GM18498 (cell line): Measurements from ENCODE around the gene PI16.
A peak's percentile ranks its signal among the peaks of the same experiment; 100 is the strongest.

Experiments used
- ATAC-seq: cut with Tn5 transposase; IDR thresholded peaks from one replicate; pipeline ENCODE4 v1.9.1; 2021; ENCODE audit warnings: mild to moderate bottlenecking, moderate library complexity; ENCODE audit not compliant: unreplicated experiment

Gene PI16

DNA sequence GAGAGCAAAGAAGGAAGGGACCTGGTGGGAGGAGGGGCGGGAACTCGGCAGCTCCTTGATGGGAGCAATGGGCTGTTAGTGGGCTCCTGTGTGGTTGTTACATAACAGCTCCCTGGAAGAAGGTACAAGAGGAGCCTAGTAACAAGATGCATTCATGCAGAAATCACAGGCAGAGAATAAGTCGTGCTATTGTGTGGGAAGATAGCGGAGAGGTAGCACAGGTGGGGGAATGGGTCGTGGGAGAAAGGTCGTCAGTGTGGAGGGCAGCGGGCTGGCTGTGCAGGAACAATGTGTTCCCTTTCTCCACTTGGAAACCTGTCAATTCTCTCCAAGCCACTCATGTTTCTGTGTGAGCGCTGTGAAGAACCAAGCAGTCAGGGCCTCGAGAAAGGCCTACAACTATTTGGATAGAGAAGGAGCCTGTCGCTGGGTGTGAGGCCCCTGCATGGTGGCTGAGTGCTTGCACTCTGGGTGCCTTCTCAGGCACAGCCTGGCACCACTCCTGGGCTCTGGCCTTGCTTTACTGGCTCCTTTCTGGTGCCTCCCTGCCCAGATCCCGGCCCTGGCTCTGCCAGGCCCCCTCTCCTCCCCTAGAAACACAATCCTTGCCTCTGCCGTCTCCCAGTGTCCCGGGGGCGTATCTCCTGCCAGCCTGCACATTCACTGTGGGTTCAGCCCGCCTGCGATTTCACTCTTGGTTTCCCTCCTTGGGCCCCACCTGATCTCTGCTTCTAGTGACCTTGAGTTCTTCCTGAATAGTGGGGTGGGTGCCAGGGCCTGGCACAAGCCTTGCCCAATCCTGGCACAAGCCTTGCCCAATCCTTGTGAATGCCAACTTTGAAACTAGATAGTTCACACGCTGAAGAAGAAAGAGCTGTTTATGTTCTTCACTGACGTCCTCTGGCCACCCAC is 43.5 kb downstream of the PI16 start:
- no peak for ATAC-seq

DNA sequence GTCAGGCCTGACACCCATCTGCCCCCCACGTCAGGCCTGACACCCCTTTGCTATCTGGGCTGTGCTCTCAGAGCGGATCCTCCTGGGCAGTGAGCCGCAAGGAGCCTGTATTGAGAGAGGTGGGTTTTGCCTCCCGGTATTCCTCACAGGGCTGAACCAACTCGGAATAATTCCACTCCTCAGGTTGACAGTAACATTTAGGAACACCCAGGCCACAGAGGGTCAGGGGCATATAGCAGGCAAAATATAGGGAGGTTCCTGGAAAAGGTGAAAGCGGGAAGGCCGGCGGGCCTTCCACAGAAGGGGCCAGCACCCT is 44.1 kb downstream of the PI16 start:
- no peak for ATAC-seq

DNA sequence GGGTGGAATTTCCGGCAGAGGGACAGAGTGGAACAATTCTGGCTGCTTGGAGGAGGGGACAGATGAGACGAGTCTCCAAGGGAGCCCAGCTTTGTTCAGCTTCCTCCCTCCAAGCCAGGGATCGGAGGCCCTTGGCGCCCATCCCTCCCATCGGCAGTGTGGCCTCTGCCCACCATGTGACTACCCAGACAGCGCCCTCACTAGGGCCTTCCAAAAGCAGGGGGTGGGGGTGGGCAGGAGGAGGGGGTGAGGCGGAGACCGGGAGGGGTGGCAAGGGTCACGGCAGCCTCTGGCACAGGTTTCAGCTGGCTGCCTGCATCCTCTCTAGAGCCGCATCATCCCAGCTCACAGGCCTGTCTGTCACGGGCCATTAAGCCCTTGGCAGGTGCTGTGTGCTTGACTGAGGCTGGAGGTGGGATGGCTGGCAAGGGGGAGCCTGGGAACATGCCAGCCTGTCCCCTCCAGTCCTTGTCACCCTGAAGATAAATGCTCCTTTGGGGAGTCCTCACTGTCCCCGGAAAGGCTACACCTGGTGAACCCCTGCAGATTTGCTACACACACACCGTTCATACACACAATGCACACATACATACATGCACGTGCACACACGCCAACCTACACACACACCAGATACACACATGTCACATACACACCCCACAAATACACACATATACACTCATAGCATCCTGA is 44.7 kb downstream of the PI16 start:
- no peak for ATAC-seq

DNA sequence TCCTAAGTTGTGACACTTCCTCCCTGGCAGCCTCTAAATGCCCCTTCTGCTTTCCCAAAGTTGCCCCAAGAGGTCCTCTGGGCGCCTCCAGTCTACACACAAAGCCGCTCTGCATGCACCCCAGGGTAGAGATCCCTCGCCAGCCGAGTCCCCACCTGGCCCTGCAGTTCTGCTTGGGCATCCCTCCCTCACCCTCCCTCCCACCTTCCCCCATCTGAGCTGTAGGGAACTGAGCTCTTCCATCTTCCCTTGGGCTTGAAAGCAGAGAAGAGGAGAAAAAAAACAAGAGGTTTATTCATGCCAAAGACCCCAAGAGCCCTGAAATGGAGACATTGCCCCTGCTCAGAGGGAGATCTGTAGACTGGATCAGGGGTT is 45.2 kb downstream of the PI16 start:
- ATAC-seq: no peak

DNA sequence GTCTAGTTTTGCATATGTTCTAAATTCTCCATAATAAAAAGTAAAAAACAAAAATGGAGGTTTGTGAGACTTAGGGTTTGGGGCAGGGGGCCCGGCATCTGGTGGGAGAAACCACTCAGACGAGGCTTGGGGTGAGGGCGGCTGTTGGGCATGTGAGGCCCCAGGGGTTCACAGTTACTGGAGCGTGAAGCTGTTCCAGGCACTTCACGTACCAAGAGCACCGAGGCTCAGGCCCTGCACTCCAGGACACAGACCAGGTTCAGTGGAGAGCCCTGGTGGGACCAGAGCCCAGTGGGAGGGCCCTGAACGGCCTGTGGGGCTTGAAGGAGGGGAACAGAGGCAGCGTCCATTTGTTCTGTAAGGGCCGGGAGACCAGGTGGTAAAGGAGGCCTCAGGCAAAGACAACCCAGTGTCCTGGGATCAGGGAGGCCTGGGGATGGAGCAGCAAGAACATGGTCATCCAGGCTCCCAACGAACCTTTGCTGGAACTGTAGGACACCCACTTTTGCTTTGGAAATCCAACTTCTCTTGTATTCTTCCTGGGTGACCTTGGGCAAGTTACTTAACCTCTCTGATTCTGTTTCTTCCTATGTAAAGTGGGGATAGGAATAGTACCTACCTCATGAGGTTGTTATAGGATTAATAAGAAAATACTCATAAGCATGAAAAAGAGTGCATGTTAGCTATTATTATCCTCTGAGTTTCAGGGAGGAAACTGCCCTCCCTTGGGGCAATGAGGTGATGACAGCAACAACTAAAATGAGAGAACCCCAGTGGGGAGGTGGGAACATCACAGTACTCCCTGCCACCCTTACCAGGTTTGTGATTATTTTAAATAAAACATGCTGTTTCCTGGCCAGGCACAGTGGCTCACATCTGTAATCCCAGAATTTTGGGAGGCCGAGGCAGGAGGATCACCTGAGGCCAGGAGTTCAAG is 49.8 kb downstream of the PI16 start:
- ATAC-seq: peak; percentile 31

DNA sequence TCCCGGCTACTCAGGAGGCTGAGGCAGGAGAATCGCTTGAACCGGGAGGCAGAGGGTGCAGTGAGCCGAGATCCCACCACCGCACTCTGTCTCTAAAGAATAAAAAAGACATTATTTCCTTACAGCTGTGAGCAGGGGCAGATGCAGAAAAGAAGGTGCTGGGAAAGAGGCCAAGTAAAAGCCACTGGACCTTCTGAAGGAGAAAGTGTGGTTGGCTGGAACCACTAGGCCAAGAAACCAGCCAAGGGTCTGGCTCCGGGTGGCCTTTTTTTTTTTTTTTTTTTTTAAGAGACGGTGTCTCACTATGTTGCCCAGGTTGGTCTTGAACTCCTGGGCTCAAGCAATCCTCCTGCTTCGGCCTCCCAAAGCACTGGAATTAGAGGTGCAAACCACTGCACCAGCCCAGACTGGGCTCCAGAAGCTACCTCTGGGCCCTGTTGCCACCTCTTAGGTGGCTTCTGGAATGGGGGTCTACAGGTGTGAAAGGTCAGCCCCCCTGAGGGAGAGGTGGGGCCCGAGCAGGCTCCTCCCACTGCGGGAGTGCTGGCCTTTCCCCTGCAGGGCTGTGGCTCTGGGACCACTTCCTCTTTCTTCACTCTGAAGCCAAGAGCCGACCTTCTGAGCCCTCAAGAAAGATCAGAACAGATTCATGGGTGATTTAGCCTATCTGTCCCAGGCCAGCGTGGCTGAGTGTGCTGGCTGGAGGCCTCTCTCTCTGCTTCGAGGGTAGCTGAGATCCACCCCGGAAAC is 50.7 kb downstream of the PI16 start, which contains the start of gene FGD2:
FGD2 (plus strand) TSS at position 595 of the 750 bp plus-strand sequence. CDS start 163 bp downstream, outside the sequence.
- ATAC-seq: peak; percentile 56

DNA sequence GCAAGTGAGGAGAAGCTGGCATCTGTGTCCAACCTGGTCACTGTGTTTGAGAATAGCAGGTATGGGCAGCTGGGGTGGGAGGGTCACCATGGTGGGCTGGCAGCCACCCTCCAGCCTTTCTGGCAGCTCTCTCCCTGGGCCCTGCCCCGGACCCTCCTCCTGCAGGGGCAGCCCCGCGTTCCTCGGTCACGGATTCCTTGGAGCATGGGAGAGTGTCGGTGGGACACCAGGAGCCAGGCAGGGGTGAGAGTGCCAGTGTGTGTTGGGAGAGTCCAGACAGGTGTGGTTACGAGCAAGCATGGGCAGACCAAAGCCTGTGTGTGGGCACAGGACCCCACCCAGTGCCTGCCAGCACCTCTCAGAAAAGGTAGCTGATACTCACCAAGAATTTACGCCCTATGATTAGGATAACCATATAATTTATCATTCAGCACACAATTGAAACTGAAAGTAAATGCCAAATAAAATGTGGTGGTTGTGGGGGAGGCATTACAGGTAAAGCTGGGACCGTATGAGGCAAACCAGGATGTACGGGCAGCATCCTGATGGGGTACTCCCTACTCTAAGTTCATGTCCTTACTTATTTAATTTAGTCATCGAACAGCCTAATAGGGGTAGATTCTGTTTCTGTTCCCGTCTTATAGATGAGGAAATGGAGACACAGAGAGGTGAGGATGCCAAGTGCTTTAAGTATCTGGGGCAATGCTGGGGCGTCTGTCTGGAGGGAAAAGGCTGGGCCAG is 51.5 kb downstream of the PI16 start:
- peak; percentile 7 for ATAC-seq

DNA sequence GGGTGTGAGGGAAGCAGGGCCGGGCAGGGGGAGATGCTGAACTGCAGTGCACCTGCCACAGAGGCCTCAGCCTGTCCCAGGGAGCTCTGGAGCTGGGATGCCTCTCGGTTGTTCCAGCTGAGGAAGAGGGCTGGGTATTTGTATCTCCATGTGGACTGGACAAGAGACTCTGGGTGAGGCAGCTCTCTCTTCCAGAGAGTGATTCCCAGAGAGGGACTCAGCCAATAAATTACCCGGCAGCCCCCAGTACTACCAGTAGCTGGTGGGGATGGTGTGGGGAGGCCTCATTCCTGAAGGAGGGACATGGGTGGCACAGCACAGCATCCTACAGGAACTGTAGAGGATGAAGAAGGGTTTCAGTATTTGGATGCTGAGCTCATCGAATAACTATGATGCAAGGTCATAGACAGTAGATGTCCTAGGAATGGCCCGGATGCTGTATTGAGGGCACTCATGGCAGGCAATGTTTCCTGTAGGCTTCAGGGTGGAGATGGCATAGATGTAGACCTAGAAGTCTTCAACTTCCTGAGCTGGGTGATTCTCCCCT is 52.3 kb downstream of the PI16 start:
- ATAC-seq: no peak

DNA sequence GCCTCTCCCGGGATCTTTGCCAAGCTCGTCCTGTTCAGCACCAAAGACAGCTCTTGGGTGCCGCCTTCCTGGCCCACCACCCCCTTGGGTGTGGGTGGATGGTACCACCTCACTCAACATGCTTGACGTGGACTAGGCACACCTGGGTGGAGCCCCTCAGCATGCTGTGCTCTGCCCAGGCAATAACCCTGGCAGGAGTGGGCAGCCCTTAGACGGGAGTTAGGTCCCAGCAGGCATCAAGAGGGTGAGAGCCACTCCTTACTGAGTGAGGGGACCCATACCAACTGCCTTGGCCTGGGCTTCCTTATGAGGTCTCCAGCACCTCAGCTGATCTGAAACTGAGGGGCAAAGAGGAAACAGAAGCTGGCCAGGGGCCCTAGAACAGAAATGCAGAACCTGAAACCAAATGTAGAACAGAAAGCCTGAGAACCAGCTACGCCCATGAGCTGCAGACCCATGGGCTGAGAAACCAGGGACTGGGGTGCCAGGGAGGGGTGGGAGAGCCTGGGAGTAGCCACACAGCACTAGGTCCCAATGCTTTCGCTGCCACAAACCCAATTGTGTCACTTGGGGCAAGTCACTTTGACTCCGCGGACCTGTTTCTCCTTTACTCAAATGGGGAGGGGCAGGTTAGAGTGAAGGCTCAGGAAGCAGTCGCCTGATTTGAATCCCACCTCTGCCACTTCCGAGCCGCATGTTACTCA is 53.0 kb downstream of the PI16 start:
- ATAC-seq: no peak

DNA sequence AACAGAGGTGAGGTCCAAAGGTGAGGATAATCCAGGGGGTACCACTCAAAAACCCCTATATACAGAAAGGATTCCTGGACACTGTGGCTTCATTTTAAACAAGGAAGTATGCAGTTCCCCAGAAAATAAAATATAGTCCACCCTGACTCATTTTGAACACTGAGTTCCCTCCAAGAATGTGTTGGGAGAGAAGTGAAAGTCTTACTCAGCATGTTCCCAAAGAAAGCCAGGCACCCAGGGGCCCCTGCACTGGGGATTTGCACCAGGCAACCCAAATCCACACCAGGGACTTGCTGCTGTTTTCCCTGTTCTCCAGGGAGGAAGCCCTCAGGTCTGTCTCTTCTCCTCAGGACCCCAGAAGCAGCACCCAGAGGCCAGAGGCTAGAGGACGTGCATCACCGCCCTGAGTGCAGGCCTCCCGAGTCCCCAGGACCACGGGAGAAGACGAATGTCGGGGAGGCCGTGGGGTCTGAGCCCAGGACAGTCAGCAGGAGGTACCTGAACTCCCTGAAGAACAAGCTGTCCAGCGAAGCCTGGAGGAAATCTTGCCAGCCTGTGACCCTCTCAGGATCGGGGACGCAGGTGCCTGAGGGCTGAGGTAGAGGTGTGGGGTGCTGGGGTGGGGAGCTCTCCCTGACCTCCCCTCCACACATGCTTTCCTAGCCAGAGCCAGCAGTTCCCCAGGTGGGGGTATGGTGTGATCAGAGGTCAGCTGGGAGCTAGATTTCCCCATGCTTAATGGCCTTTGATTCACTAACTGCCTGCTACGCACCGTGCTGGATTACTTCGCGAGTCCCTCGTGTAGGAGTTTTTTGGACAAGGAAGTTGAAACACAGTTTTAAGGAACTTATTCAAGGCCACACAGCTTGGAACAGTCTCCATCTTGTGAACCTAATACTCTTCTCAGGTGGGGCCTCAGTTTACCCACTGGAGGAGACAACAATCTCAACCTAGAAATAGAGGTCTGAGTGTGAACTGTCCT is 54.2 kb downstream of the PI16 start:
- no peak for ATAC-seq

DNA sequence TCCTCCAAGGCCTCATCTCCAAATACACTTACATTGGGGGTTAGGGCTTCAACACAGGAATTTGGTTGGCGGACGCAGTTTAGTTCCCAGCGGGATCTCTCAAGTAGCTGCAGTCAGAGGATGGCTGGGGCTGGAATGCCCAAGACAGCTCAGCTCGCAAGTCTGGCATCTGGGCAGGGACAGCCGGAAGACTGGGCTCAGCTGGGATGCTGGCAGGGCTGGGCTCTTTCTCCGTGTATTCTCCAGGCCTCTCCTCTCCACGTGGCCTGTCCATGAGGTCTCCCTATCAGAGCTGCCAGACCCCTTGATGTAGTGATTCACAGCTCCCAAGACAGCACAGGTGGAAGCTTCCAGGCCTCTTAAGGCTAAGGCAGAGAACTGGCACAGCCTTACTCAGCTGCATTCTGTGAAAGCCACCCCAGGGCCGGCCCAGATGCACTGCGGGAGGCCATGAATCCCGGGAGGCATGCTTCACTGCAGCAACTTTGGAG is 55.9 kb downstream of the PI16 start:
- ATAC-seq: no peak

DNA sequence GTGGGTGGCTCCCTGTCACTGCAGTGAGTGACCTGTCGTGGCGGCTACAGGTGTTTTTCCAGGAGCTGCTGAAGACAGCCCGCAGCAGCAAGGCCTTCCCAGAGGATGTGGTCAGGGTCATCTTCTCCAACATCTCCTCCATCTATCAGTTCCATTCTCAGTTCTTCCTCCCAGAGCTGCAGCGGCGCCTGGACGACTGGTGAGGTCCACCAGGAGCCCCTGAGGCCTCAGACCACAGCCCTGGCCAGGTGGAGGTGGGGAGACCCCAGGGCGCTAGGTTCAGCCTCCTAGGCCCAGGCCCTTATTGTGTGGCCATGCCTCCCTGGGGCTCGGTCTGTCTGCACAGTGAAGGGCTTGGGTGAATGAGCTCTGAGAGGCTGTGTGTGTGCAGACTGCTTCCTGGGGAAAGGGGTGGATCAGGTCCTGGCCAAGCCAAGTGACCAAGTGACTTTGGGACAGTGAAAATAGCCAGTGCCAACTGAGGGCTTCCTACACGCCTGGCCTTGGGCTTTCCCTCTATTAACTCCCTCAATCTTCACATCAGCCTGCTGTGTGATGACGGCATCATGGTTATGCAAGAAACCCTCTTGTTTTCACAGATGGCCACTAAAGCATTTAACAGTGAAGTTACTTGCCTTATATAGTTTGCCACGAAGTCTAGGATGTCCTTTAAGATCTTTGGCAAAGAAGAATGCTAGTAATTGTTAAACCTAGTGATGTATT is 57.3 kb downstream of the PI16 start:
- no peak for ATAC-seq

DNA sequence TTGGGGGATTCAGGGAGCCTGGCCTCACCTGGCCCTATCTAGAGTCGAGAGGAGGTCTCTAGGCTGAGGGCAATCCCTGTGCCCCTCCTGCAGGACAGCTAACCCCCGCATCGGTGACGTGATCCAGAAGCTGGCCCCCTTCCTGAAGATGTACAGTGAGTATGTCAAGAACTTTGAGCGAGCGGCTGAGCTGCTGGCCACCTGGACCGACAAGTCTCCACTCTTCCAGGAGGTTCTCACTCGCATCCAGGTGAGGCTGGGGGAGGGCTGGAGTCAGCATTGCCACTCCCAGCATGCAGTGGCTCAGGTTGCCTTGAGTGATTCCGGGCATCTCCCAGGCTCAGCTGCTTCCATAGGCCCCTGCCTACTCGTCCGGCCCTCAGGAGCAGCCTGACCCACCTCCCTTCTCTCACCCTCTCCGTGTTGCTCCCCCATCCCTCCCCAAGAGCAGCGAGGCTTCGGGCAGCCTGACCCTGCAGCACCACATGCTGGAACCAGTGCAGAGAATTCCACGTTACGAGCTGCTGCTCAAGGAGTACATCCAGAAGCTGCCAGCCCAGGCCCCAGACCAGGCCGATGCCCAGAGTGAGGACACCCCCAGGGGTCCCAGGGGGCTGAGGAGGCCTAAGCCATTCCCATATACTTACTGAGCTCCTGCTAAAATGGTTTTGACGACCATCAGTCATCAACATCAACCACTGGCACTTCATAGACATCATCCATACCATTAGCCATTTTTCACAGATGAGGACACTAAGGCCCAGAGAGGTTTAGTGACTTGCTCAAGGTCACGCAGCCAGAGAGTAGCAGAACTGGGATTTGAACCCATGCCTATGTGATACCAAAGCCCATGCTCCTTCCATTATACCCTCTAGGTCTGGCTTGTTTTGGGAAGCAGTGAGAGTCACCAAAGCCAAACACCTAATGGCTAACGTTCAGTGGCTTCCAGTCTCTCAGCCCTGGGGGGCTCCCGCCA is 59.3 kb downstream of the PI16 start:
- no peak for ATAC-seq
